NCI-H1105 treated with DMSO at 0.1 percent for 48 hours (cell line): ENCODE measurements around the gene MBD3L5.
"Not testable (repeated sequence)": the region's sequence is repeated elsewhere in the genome, so short reads cannot be mapped to it uniquely, and the experiment has no call there.

Experiments
- DNase-seq: peaks from one replicate; lab custom pipeline; 2025; lab: John Stamatoyannopoulos, UW

Gene MBD3L5

GRCh38 chr19:7052896-7053295, 22.5 kb downstream of the MBD3L5 start:
- DNase-seq = not testable (repeated sequence)

- not testable (repeated sequence) for DNase-seq
Measured at GRCh38 chr19:7054635-7055368, 24.4 kb downstream of the MBD3L5 start.

DNA sequence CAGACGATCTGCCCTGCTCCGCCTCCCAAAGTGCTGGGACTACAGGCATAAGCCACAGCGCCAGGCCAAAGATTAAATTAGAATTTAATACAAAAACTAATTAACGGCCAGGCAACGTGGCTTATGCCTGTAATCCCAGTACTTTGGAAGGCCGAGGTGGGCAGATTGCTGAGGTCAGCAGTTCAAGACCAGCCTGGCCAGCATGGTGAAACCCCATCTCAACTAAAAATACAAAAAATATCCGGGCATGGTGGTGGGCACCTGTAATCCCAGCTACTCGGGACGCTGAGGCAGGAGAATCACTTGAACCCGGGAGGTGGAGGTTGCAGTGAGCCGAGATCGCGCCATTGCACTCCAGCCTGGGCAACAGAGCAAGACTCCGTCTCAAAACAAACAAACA, 25.3 kb downstream of the MBD3L5 start:
- not testable (repeated sequence) for DNase-seq

DNA sequence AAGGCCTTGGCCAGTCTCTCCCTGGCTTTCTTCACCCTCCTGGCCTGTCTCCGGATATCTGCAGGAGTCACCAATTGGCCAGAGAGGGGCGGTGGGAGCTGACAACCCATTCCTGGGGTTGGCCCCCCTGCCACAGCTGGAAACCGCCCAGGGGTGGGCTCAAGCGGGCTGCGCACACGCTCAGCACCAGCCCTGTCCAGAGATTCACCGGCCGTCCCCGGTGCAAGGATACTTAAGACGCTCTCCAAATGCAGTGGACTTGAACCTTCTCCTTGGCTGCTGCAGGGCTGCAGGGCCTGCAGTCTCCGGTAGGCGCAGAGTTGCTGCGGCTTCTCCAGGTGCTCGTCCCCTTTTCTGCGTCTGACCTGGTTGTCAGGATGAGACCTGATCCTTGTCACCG, 26.0 kb downstream of the MBD3L5 start:
- not testable (repeated sequence) for DNase-seq

DNA sequence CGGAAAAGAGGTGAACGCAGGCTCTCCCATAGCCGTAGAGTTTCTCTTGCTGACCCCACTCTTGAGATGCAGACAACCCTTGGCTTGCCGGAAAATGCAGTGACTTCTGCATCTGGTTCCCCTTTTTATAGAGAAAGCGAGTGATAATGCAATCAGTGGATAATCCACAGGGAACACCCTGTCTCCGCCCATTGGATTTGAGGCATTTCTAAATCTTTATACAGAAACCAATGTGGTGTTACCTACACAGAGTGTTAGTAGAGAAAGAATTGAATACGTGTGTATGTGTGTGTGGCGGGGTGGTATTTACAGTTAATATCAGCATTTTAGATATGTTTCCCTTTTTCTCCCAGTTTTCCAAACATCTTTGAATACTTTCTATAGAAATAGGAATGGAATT, 28.2 kb downstream of the MBD3L5 start, which contains the start of gene MBD3L3:
MBD3L3 (minus strand) TSS at position 101 of the 400 bp plus-strand sequence; CDS start at position 30, 71 bp downstream.
- DNase-seq = not testable (repeated sequence)

DNA sequence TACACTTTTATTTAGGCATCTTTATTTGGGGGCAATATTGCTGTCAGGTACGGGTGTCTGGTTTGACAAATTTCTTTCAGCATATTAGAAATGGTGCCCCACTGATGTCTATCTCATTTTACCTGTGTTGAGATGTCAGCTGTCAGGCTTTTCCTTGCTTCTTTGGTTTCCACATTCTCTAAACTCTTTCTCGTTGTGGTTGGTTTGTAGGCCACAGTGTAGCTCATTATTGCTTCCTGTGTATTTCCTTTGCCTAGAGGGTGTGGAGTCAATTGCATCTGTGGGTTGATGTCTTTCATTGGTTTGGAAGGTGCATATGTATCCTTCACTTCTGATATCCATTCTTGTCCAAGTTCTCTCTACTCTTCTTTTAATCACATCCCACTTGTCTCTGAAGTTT, 29.6 kb downstream of the MBD3L5 start:
- not testable (repeated sequence) for DNase-seq

DNA sequence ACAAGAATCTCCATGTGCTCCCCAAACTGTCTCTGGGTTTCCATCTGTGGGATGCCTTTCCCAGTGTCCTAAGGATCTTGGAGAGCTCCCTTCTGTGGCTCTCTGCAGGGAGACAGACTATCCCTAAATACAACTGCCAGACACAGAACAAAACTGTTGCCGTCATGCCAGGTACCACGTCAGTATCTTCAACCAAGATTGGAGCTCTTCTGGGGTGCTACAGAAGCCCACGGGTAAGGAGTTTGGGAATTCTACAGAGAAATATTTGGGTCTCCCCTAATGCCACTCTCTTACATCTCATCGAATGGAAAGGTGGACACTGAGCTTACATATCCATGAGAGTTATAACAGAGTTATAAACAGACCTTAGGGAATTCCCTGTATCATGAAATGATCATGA, 33.0 kb downstream of the MBD3L5 start:
- DNase-seq = no peak

DNA sequence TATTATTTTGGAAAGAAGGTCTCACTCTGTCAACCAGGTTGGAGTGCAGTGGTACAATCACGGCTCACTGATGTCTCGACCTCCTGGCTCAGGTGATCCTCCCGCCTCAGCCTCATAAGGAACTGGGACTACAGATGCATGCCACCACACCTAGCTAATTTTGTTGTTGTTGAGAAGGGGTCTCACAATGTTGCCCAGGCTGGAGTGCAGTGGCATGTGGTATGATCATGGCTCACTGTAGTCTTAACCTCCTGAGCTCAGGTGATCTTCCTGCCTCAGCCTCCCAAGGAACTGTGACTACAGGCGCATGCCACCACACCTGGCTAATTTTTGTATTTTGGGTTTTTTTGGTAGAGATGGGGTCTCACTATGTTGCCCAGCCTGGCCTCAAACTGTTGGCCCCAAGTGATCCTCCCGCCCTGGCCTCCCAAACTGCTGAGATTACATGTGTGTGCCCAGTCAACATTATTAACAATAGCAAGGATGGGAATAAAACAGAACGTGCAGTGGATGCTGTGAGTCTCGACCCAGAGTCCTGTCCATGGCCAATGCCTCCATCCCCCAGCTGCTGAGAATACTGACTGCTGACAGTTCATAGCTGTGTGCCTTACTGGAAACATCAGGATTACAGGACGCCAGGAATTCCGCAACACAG, 33.5 kb downstream of the MBD3L5 start:
- no peak for DNase-seq

DNA sequence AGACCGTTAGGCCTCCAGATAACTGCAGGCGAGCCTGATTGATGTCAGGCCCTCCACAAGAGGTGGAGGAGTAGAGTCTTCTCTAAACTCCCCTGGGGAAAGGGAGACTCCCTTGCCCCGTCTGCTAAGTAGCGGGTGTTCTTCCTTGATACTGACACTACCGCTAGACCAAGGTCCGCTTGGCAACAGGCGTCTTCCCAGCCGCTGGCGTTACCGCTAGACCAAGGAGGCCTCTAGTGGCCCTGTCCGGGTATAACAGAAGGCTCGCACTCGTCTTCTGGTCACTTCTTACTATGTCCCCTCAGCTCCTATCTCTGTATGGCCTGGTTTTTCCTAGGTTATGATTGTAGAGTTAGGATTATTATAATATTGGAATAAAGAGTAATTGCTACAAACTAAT, 36.7 kb downstream of the MBD3L5 start:
- not testable (repeated sequence) for DNase-seq

- no peak for DNase-seq
Measured at GRCh38 chr19:7067716-7068115, 37.3 kb downstream of the MBD3L5 start.

- DNase-seq = no peak
Measured at GRCh38 chr19:7068599-7068998, 38.2 kb downstream of the MBD3L5 start.

DNA sequence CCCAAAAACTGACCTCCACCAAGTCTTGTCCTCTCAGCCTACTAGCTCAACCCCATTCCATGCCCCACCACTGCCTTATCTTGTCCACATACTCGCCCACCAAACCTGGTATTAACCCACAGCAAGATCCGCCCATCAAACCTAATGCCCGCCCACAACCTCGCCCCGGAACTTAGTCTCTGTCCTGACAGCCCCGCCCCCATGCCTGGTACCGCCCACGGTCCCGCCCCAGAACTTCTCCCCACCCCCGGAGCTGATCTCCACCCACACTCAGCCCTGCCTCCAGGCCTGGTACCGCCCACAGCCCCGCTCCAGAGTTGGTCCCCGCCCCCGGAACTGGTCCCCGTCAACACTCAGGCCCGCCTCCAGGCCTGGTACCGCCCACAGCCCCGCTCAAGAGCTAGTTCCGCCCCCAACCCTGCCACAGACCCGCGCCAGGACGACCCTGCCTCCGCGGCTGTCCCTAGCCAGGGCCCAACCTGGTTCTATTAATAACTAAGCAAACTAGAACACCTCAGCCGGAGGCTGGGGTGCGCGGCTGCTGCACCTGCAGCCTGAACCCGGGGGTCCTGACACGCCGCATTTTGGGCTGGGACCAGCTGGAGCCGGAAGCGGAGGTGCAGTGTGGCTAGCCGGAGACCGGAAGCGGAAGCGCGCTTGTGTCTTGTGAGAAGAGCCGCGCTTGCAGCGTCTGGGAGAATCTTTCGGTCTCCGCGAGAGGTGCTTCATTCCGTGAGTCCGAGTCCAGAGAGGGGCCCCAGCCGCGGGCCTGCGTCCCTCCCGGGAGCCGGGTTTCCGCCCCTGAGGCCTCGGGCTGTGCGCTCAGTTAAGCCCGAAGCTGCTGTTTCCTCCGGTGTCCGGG, 38.9 kb downstream of the MBD3L5 start, which contains the start of gene ZNF557:
ZNF557 (plus strand) TSS at position 662 of the 862 bp plus-strand sequence. CDS start 5,372 bp downstream, outside the sequence.
- peak; percentile 90 for DNase-seq

- no peak for DNase-seq
Measured at GRCh38 chr19:7069904-7070226, 39.5 kb downstream of the MBD3L5 start.

GRCh38 chr19:7072541-7072940, 42.2 kb downstream of the MBD3L5 start:
- DNase-seq = no peak

DNA sequence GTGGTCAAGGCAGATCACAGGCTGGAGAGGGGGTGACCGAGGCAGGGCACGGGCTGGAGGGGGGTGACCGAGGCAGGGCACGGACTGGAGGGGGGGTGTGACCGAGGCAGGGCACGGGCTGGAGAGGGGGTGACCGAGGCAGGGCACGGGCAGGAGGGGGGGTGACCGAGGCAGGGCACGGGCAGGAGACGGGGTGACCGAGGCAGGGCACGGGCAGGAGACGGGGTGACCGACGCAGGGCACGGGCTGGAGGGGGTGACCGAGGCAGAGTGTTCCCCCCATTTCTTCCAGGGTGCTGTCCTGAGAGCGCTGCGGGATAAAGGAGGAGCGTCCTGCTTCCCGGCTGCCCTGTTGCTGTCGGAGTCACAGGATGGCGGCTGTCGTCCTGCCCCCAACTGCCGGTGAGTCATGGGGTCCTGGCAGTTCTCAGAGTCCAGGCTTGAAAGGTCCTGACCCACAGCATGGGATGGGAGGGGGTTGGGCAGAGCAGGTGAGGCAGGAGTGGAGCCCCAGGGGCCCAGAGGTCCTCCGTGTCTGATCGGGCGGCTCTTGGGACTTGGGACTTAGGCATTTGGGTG, 44.4 kb downstream of the MBD3L5 start:
- DNase-seq = no peak

- no peak for DNase-seq
Measured at GRCh38 chr19:7076151-7076550, 45.8 kb downstream of the MBD3L5 start.

- DNase-seq = no peak
Measured at GRCh38 chr19:7078008-7078407, 47.6 kb downstream of the MBD3L5 start.
